HL-60 (cell line): Measurements from ENCODE around the gene FHIT.

Source experiments
- POLR2AphosphoS5 ChIP-seq: IDR thresholded peaks from 2 replicates; pipeline ENCODE4 v1.6.1; 2012; ENCODE audit warnings: low read depth
- TF ChIP-seq, protein P1 (sequence below): IDR thresholded peaks from one replicate; pipeline ENCODE4 v1.5.1; 2011; ENCODE audit warnings: low read length, control low read depth, inconsistent platforms; ENCODE audit not compliant: insufficient read depth
- TF ChIP-seq, protein P2 (sequence below): IDR thresholded peaks from 2 replicates; pipeline ENCODE4 v1.6.1; 2012; ENCODE audit warnings: low read depth; ENCODE audit not compliant: insufficient replicate concordance

- TF ChIP-seq, protein P1, sequence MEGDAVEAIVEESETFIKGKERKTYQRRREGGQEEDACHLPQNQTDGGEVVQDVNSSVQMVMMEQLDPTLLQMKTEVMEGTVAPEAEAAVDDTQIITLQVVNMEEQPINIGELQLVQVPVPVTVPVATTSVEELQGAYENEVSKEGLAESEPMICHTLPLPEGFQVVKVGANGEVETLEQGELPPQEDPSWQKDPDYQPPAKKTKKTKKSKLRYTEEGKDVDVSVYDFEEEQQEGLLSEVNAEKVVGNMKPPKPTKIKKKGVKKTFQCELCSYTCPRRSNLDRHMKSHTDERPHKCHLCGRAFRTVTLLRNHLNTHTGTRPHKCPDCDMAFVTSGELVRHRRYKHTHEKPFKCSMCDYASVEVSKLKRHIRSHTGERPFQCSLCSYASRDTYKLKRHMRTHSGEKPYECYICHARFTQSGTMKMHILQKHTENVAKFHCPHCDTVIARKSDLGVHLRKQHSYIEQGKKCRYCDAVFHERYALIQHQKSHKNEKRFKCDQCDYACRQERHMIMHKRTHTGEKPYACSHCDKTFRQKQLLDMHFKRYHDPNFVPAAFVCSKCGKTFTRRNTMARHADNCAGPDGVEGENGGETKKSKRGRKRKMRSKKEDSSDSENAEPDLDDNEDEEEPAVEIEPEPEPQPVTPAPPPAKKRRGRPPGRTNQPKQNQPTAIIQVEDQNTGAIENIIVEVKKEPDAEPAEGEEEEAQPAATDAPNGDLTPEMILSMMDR, result no peak
- TF ChIP-seq, protein P2, sequence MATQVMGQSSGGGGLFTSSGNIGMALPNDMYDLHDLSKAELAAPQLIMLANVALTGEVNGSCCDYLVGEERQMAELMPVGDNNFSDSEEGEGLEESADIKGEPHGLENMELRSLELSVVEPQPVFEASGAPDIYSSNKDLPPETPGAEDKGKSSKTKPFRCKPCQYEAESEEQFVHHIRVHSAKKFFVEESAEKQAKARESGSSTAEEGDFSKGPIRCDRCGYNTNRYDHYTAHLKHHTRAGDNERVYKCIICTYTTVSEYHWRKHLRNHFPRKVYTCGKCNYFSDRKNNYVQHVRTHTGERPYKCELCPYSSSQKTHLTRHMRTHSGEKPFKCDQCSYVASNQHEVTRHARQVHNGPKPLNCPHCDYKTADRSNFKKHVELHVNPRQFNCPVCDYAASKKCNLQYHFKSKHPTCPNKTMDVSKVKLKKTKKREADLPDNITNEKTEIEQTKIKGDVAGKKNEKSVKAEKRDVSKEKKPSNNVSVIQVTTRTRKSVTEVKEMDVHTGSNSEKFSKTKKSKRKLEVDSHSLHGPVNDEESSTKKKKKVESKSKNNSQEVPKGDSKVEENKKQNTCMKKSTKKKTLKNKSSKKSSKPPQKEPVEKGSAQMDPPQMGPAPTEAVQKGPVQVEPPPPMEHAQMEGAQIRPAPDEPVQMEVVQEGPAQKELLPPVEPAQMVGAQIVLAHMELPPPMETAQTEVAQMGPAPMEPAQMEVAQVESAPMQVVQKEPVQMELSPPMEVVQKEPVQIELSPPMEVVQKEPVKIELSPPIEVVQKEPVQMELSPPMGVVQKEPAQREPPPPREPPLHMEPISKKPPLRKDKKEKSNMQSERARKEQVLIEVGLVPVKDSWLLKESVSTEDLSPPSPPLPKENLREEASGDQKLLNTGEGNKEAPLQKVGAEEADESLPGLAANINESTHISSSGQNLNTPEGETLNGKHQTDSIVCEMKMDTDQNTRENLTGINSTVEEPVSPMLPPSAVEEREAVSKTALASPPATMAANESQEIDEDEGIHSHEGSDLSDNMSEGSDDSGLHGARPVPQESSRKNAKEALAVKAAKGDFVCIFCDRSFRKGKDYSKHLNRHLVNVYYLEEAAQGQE, result no peak
- TF ChIP-seq POLR2AphosphoS5, result no peak
Observed at GRCh38 chr3:61087465-61087864, 163.8 kb downstream of the FHIT start.
